HEK293T (cell line): ENCODE data around the gene SPOPL.

Source experiments
- BHLHE40 ChIP-seq: fragments of 450-650 bp; IDR thresholded peaks from 2 replicates; pipeline ENCODE4 v1.6.1; 2016; ENCODE audit warnings: mild to moderate bottlenecking, moderate library complexity, borderline replicate concordance
- ELF4 ChIP-seq: fragments of 450-650 bp; IDR thresholded peaks from 2 replicates; pipeline ENCODE4 v1.6.1; 2017; ENCODE audit warnings: antibody characterized with exemption
- FOXA1 ChIP-seq: fragments of 450-650 bp; IDR thresholded peaks from 2 replicates; pipeline ENCODE4 v1.6.1; 2016; ENCODE audit warnings: mild to moderate bottlenecking
- FOXM1 ChIP-seq: fragments of 450-650 bp; IDR thresholded peaks from 2 replicates; pipeline ENCODE4 v1.6.1; 2017; ENCODE audit warnings: mild to moderate bottlenecking, borderline replicate concordance
- LEF1 ChIP-seq: fragments of 450-650 bp; IDR thresholded peaks from 2 replicates; pipeline ENCODE4 v1.6.1; 2017; ENCODE audit warnings: mild to moderate bottlenecking, borderline replicate concordance
- SUZ12 ChIP-seq: fragments of 450-650 bp; IDR thresholded peaks from 2 replicates; pipeline ENCODE4 v1.6.1; 2016; ENCODE audit warnings: mild to moderate bottlenecking
- TF ChIP-seq, protein P1 (sequence below): fragments of 450-650 bp; IDR thresholded peaks from 2 replicates; pipeline ENCODE4 v1.6.1; 2016

DNA sequence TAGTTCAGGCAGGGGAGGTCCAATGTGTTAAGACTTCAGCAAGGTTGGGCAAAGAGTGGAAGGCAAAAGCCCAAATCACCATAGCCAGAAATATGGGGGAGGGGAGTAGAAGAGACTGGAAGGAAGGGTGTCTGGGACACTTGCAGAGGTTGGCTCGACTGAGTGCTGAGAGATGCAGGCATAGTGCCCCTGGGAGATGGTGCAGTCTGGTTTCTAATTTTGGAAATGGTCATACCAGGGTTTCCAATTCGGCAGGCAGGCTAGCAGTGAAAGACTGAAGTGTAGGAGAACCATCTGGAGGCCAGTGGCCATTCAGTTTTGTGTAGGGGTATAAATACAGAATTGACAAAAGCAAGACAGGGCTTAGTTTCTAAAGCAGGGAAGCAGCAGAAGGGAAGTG is 6.2 kb upstream of the SPOPL start:
- TF ChIP-seq LEF1 (no peak), BHLHE40 (no peak), FOXM1 (no peak), FOXA1 (no peak), SUZ12 (no peak), ELF4 (no peak)
- TF ChIP-seq, protein P1, sequence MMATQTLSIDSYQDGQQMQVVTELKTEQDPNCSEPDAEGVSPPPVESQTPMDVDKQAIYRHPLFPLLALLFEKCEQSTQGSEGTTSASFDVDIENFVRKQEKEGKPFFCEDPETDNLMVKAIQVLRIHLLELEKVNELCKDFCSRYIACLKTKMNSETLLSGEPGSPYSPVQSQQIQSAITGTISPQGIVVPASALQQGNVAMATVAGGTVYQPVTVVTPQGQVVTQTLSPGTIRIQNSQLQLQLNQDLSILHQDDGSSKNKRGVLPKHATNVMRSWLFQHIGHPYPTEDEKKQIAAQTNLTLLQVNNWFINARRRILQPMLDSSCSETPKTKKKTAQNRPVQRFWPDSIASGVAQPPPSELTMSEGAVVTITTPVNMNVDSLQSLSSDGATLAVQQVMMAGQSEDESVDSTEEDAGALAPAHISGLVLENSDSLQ, result no peak
